ENCODE data around the gene SLX4IP.
"Not testable (repeated sequence)": the region's sequence is repeated elsewhere in the genome, so short reads cannot be mapped to it uniquely, and the experiment has no call there.

Gene SLX4IP

DNA sequence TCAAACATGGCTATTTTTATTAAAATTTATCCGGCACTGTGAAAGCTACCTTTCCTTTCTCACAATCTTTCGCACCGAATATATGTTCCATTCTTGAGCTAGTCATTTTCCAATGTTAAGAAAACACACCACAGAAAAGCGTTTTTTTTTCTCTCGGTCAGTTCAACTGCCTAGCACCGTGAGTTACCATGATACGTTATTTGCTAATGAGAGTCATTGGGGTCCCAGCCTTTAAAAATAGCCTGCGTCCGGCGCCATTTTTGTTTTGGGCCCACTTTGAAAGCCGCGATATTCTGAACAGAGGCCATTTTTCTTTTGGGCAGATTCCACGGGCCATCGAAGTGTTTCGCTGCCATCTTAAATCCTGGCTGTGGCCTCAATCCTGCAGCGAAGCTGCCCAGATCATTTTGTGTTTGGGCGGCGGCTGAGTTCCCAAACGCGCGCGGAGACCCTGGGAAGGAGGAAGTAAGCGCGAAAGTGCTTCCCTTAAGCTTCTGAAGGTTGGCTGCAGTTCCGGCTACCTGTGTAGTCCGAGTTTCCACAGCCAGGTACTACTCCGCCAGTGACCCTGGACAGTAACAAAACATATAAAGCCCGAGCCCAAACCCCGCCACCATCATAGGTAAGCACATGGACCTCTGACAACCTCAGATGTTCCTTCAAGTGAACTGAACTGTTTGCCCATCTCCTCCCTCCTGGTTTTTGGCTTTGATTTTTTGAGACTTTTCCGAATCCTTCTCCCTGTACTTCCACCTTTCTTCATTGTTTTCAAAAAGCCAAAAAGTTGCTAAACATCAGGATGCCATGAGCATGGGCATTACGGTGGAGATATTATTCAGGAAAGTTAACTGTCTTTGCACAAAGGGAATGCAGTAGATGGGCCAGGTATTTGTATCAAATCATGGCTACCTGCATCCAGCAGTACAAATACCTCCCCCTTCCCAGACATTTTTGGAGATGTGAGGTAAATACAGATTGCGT lies at the start of gene SLX4IP:
Gene SLX4IP (plus strand): TSS at position 474 of the 981 bp plus-strand sequence. CDS start 22,900 bp downstream, outside the sequence.
- peak; percentile 93 to 95 for DNase-seq

DNA sequence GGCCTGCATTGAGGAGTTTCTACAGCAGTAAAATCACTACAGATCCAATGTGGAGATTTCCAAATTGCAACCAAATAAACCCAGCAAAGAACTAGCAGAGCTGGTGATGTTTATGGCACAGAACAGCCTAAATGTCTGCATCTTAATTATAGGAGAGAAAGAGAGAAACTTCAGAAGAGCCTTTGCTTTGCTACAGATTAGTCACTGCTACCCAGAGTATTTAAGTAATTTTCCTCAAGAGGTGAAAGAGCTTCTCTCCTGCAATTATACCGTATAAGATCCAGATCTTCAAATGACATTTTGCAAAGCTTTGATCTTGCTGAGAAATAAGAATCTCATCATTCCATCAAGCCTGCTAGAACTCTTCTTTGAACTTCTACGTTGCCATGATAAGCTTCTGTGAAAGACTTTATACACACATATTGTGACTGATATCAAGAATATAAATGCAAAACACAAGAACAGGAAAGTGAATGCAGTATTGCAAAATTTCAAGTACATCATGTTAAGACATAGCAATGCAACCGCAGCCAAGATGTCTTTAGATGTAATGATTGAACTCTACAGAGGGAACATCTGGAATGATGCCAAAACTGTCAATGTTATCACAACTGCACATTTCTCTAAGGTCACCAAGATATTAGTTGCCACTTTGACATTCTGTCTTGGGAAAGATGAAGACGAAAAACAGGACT lies 49.1 kb upstream of the SLX4IP start:
- DNase-seq, result no peak

- no peak for DNase-seq
Measured at GRCh38 chr20:10387686-10388085, 47.4 kb upstream of the SLX4IP start.

DNA sequence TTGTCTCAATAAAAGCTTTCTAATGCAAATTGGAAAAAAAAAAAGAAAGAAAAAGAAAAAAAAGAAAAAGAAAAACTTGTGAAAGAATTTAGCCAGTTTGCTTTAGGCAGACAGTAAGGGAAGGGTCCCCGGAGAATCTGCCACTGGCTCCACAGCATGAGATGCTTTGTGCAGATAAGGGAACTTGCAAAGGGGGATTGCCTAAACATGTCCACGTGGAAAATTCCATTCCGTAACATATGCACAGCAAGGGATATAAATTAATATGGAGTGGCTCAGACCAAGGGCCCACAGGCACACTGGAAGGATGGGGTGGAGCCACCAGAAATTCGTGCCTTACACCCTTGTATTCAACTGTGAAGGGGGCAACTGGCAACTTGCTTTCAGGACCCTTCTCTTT lies 46.5 kb upstream of the SLX4IP start:
- DNase-seq, result no peak

DNA sequence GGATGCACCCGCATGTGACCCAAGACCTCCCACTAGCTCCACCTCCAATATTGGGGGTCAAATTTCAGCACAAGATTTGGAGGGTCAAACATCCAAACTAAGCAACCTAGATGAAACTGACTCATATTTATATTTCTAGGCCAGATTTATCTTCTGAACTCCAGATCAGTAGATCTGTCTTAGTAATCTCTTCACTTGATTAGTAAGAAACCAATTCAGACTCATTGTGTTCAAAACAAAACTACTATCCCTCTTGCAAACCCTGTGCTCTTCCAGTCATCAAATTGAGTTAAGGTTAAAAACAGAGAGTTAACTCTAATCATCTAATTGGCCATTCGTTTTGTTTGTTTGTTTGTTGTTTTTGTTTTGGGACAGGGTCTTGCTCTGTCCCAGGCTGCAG lies 44.4 kb upstream of the SLX4IP start:
- DNase-seq, result no peak

DNA sequence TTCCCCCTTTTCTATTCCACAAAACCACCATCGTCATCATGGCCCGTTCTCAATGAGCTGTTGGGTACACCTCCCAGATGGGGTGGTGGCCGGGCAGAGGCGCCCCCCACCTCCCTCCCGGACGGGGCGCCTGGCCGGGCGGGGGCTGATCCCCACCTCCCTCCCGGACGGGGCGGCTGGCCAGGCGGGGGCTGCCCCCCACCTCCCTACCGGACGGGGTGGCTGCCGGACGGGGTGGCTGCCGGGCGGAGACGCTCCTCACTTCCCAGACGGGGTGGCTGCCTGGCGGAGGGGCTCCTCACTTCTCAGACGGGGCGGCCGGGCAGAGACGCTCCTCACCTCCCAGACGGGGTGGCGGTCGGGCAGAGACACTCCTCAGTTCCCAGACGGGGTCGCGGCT lies 40.4 kb upstream of the SLX4IP start:
- DNase-seq, result not testable (repeated sequence)

- no peak for DNase-seq
Measured at GRCh38 chr20:10398834-10399369, 36.2 kb upstream of the SLX4IP start.

DNA sequence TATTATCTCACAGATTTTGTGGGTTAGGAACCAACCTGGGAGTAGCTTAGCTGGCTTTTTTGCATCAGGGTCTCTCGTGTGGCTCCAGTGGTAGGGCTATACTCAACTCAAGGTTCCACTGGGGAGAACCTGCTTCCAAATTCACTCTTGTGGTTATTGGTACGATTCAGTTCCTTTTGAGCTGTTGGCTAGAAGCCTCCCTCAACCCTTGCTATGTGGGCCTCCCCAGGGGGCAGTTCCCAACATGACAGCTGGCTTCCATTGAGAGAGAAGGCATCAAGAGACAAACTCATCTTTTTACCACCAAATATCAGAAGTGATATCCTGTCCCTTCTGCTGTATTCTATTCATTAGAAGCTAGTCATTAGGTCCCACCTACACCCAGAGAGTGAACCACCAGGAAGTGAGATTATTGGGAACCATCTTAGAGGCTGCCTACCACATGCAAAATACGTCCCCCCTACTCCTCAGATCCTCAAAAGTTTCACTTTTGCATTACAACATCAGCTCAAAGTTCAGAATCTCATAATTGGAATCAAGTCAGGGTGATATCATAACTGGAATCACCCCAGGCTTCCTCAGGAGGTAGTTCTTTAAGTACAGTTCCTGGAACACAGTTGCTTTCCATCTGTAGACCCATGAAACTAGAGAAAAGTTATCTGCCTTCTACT lies 32.0 kb upstream of the SLX4IP start:
- peak; percentile 4 to 31 for DNase-seq

GRCh38 chr20:10404023-10404628 lies 31.0 kb upstream of the SLX4IP start:
- DNase-seq, result peak in 1 of 2 donors; percentile 20

GRCh38 chr20:10404959-10405530 lies 30.1 kb upstream of the SLX4IP start:
- no peak for DNase-seq

DNA sequence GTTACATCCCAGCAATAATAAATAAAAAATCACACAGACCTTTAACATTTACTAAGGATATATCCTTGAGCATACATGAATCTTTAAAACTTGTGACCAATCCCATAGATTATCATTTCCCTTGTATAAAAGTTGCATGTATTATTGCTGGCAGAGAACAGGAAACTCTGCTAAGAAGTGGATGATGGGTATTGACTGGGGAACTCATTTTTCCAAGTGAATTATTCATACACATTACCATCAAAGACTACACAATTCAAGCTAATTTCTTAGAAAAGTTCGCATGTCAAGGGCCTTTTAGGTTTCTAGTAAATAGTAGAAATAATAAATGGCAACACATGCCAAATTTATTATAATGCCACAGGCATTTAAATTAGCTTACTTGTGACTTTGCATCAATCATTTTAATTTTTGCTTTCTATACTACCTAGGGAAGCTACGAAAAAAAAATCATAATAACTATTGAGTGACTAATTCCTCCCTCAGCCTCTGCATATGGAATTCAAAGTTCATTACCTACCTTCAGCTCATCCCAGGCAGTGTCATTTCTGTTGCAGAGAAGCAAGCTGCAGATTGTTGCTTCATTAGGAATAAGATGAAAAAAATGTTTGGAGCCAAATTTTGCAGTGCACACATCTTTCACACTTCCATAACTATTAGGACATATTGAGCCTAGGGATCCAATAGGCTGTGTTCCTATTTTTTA lies 26.8 kb upstream of the SLX4IP start:
- no peak for DNase-seq

- no peak for DNase-seq
Measured at GRCh38 chr20:10411673-10412072, 23.4 kb upstream of the SLX4IP start.

GRCh38 chr20:10412591-10413408 lies 22.3 kb upstream of the SLX4IP start:
- DNase-seq, result no peak

GRCh38 chr20:10415013-10415650 lies 20.0 kb upstream of the SLX4IP start:
- no peak for DNase-seq

DNA sequence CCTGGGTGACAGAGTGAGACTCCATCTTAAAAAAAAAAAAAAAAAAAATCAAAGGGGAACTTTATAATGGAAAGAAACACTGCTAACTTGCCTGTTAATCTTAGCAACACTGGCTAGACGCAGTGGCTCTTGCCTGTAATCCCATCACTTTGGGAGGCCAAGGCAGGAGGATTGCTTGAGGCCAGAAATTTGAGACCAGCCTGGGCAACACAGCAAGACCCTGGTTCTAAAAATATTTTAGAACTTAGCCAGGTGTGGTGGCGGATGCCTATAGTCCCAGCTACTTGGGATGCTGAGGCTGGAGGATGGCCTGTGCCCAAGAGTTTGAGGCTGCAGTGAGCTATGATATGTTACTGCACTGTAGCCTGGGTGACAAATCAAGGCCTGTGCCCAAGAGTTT lies 17.9 kb upstream of the SLX4IP start:
- not testable (repeated sequence) for DNase-seq

GRCh38 chr20:10419550-10420133 lies 15.5 kb upstream of the SLX4IP start:
- DNase-seq, result no peak

DNA sequence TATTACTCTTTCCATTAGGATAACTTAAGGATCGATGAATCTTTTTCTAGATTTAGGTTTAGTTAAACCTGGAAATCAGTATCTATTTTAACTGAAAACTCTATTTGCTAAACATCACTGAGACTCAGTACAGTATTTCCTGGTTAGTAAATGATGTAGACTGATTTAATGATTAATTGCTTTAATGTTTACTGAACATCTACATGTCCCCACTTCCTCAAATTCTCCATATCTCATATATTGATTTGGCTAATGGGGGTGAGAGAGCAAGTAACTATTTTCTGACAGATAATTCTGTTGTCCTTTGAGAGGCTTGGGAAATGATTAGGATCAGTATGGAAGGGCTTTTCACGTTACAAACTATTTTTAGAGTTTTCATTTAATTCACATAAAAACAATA lies 11.4 kb upstream of the SLX4IP start:
- DNase-seq, result no peak

- peak; percentile 24 to 69 for DNase-seq
Measured at GRCh38 chr20:10427060-10427692, 7.9 kb upstream of the SLX4IP start.

DNA sequence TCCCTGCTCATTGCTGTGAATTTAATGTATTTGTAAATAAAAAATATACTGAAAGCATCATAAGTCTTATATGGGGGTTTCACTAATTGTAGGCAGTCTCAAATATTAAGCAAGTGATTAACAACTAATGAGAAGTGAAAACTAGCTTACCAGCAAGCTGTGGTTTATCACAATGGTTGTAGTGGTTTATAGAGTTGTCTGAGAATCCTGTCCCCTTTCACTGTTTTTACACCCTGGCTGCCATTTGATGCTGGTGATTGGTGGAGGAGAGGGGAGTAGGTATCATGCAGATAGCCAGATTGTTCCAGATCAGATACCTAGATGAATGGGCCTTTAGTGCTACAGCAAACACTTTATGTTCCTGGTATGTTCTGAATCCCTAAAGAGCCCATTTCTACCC lies 7.1 kb upstream of the SLX4IP start:
- DNase-seq, result no peak

Measured in inflammatory macrophage treated with lipopolysaccharide for 1 hour (primary cell).